NCI-H2107 (cell line): ENCODE measurements around the gene PSMB5.

Source experiments
- DNase-seq: peaks from one replicate; lab custom pipeline; 2025; lab: John Stamatoyannopoulos, UW

Gene PSMB5

GRCh38 chr14:23043754-23044153 lies 9.1 kb upstream of the PSMB5 start:
- DNase-seq, result no peak

DNA sequence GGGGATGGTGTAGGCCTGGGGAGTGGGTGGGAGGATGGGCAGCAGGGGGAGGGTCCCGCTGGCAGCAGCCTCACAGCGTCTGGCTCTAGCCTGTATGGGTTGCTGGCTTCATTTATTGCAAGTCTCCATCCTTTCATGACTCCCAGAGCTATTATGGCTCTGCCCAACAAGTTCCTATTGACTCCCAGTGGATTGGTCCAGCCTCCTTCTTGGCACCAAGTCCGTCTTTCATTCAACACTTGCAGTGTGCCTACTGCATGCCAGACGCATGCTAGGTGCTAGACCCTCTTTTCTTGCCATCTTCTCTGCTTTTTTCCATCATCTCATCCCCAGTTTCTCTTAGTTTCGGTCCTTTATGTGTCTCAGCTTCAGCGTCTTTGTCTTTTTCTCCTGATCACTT lies 8.4 kb upstream of the PSMB5 start:
- no peak for DNase-seq

DNA sequence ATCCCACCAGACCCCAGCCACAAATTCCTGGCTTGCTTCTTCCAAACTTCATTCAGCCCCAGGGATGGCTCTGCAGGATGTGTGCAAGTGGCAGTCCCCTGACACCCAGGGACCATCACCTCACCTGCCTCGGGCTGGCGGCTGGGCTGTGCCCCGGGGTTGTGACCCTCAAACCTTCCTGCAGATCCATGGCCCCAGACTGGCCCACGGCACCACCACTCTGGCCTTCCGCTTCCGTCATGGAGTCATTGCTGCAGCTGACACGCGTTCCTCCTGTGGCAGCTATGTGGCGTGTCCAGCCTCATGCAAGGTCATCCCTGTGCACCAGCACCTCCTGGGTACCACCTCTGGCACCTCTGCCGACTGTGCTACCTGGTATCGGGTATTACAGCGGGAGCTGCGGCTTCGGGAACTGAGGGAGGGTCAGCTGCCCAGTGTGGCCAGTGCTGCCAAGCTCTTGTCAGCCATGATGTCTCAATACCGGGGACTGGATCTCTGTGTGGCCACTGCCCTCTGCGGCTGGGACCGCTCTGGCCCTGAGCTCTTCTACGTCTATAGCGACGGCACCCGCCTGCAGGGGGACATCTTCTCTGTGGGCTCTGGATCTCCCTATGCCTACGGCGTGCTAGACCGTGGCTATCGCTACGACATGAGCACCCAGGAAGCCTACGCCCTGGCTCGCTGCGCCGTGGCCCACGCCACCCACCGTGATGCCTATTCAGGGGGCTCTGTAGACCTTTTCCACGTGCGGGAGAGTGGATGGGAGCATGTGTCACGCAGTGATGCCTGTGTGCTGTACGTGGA lies 7.7 kb upstream of the PSMB5 start, which contains the start of gene PSMB11:
Gene PSMB11 (plus strand): TSS at position 51 of the 804 bp plus-strand sequence. CDS start 14 bp downstream, at position 65.
- DNase-seq, result no peak

- DNase-seq, result no peak
These were observed 7.0 kb upstream of the PSMB5 start for GRCh38 chr14:23041729-23042128.

DNA sequence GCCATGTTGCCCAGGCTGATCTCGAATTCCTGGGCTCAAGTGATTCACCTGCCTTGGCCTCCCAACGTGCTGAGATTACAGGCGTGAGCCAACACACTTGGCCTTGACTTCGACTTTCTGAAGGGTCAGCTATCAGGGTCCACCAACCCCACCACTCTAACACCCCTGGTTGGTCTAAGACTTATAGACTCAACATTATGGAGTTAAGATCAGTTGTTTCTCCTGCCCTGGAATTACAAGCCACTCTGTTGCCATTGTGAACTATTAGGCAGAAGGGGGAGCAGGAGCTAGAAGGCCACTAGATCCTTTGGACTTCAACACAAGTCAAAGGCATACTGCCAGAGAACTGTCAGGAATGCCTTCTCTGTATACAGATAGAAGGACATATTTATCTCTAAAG lies 5.4 kb upstream of the PSMB5 start:
- no peak for DNase-seq

GRCh38 chr14:23035303-23036144 lies 824 bp upstream of the PSMB5 start:
- no peak for DNase-seq

DNA sequence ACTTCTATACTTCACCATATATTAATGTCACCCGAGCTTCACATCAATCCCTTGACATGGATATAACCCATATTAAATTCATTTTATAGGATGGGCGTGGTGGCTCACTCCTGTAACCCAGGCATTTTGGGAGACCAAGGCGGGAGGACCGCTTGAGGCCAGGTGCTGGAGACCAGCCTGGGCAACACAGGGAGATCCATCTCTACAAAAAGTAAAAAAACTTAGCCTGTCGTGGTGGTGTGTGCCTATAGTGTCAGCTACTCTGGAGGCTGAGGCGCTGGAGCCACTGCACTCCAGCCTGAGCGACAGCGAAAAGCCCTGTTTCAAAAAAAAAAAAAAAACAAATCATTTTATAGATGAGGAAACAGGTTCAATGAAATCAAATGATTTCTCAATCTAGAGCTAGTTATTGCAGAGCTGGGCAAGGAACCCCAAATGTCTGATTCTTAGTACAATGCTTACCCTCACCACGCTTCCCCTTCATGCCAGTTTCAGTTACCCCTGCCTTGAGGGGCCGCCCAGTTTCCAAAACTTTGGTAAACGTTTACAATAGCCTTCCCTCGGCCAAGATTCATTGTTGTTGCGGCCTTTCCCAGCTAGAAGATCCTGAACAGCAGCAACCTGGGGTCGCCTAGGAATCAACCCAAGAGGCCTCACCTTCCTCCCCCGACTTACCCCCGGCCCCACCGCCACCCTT lies 751 bp downstream of the PSMB5 start:
- no peak for DNase-seq

DNA sequence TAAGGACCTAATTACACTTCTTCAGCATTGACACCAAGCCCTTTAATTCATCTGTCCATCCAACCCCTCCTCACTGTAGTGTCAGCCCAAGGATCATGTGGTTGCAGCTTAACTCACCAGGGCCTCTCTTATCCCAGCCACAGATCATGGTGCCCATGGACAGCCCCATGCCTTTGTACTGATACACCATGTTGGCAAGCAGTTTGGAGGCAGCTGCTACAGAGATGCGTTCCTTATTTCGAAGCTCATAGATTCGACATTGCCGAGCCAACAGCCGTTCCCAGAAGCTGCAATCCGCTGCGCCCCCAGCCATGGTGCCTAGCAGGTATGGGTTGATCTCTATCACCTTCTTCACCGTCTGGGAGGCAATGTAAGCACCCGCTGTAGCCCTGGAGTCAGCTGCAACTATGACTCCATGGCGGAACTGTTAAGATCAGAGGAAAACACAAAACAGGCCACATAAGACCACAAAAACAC lies 1.4 kb downstream of the PSMB5 start:
- no peak for DNase-seq

DNA sequence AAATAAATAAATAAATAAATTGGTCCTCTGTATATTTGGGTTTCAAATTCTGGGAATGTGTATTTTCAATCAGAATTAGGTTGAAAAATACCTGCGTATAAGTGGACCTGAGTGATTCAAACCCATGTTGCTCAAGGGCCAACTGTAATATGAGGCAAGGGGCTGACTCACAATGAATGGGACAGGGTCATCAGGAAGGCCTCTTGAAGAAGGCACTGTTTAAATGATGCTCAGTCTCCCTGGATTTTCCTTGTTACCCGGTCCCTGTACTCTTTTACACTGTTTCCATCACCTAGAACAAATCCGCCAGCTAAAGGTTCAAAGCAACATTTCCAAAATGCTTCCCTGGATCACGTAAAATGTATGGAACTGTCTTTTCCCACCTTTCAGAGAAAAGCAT lies 3.8 kb downstream of the PSMB5 start:
- DNase-seq, result no peak

DNA sequence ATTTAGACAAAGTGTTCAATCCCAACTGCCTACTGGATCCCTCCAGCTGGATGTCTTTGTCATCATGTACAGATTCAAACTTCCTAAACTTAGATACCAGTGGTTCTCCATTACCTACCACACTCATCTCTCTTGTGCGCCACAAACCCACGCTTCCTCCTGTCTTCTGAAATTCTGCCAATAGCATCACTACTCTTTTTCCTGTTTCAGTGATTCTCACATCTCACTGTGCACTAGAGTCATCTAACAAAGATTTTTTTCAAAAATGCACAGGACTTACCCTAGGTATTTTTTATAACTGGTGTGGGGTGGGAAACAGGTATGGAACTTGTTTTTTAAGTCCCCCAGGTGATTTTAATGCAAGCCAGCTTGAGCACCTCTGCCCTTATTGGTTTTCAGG lies 5.9 kb downstream of the PSMB5 start:
- DNase-seq, result no peak

DNA sequence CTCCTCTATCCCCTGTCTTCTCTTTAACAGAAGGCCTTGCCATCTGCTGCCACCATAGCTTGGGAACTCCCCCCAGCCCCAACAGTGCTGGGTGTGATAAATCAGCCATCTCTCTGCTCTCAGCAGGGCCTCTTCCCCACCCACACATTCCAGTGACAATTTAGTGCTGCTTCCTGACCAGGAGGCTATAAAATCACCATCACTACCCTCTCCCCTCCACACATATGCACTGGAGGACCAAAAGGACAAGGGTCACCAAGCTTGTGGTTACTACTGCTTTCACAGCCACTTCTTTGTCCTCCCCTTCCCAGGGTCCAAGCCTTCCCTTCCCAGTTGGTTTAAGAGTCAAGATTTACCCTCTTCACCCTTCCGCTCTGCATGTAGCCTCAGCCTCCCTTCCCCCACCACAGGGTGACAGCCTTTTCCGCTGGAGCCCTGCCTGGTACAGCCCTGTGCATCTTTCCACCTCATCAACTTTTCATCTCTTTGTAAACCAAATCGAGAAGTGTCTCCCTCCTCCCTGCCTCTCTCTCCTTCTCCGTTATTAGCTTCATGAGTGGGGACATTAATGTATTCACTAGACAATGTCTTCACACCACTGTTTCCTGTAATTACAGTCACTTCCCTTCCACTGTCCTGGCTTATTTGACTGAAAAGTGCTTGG lies 9.4 kb downstream of the PSMB5 start:
- no peak for DNase-seq

DNA sequence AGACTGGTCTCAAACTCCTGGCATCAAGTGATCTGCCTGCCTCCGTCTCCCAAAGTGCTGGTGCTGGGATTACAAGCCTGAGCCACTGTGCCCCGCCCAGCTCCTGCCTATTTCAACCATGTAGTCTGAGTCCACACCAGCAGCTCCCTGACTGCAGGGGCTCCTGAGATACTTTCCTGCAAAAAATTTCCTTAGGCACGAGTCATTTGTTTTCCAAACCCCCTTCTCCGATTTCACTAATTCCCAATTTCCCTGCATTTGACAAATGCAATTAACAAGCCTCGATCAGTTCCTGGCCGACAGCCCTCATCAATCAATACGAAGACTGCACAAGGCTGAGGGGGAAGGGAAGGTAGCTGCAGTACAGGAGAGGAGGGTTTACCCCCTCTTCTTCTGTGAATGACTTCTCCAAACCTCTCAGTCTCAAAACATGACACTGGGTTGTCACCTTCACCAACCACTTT lies 10.1 kb downstream of the PSMB5 start:
- DNase-seq, result no peak

GRCh38 chr14:23023795-23024152 lies 10.9 kb downstream of the PSMB5 start:
- DNase-seq, result no peak

- DNase-seq, result no peak
These were observed 11.5 kb downstream of the PSMB5 start for GRCh38 chr14:23023022-23023794.

GRCh38 chr14:23021889-23022442 lies 12.7 kb downstream of the PSMB5 start:
- DNase-seq, result no peak

- DNase-seq, result no peak
These were observed 13.3 kb downstream of the PSMB5 start for GRCh38 chr14:23021434-23021833.

GRCh38 chr14:23020143-23021128 lies 14.3 kb downstream of the PSMB5 start:
- DNase-seq, result no peak

DNA sequence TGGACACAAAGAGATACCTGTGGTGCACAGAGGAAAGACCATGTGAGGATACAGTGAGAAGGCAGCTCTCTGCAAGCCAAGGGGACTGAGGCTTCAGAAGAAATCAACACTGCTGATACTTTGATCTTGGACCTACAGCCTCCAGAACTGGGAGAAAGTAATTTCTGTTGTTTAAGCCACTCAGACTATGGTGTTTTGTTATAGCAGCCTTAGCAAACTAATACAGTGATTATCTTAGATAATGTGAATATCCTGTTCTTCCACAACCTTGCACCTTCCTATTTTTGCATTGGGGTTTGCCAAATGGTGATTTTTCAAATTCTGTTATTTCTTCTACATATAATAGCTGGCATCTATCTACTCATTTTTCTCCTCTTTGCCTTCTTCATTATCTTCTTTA lies 16.6 kb downstream of the PSMB5 start:
- DNase-seq, result no peak

DNA sequence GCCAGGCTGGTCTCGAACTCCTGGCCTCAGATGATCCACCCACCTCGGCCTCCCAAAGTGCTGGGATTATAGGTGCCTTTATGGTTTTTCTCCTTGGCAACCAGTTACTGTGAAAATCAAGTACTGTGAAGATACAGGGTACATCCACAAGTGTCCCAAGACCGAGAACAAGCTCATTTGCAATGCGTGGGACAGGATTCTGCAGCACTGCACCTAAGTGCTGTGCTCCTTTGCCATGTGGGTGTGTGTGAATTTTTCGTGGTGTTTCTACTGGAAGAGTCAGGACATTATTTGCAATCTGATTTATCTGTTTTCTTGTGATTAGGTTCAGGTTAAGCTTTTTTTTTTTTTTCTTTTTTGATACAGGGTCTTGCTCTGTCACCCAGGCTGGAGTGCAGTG lies 17.6 kb downstream of the PSMB5 start:
- no peak for DNase-seq

DNA sequence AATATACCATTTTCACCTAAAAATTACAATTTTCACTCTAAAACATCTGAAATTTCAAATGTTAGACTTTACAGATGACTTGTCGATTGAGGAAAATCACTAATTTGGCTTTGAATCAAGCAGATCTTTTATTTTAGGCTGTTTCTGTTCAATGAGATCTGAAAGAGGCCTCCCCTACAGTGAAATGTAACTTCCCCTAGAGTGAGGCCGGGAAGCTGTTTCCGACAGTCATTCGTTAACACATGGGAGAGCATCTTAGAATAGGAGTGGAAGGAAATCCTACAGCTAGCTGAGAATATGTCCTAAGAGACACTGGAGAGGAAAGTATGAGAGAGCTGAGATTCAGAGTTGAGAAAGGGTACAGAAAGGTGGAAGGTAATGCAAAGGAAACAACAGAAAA lies 19.1 kb downstream of the PSMB5 start:
- DNase-seq, result no peak
